Measurements from ENCODE around the gene SPATS2. TPM values are rescaled to one million over a fixed set of nuclear protein-coding genes. Genes with fewer than 3 reads are reported as not detected.
A peak's percentile ranks its signal among the peaks of the same experiment; 100 is the strongest.

SPATS2 gene
- total RNA-seq, 1 donor from 2014 or later = 16.2 TPM

- no peak overlapping the region for H3K4me3 Mint-ChIP-seq
- DNase-seq = no peak
- no peak overlapping the region for H3K27ac Mint-ChIP-seq
- intact Hi-C loops (cut with micrococcal nuclease) = loop anchor here (5.0 kb wide), 2 partner anchors 248 to 363 kb away; partner anchors contain the start of genes DHH and WNT1
- no peaks in the 10 kb centered on the region for H3K9me3 Mint-ChIP-seq
- peaks cover 29% of the 10 kb centered on the region for H3K4me1 Mint-ChIP-seq
- peaks cover 81% of the 10 kb centered on the region for H3K27me3 Mint-ChIP-seq
- H3K36me3 Mint-ChIP-seq (ENCODE audit: low read depth) = no peaks in the 10 kb centered on the region
Observed at GRCh38 chr12:49340095-49340870, 27.0 kb upstream of the SPATS2 start.

GRCh38 chr12:49340971-49341776 lies 26.1 kb upstream of the SPATS2 start:
- Mint-ChIP-seq H3K4me3 (no peak overlapping the region), H3K4me1 (peaks cover 30% of the 10 kb centered on the region), H3K36me3 (ENCODE audit: low read depth) (no peaks in the 10 kb centered on the region), H3K27ac (no peak overlapping the region), H3K9me3 (no peaks in the 10 kb centered on the region), H3K27me3 (peaks cover 82% of the 10 kb centered on the region)
- no peak for DNase-seq
- intact Hi-C loops (cut with micrococcal nuclease) = loop anchor here (5.0 kb wide), 2 partner anchors 249 to 364 kb away; partner anchors contain the start of genes DHH and WNT1

- H3K27ac Mint-ChIP-seq = no peak overlapping the region
- H3K36me3 Mint-ChIP-seq (ENCODE audit: low read depth) = no peaks in the 10 kb centered on the region
- peaks cover 36% of the 10 kb centered on the region for H3K4me1 Mint-ChIP-seq
- H3K4me3 Mint-ChIP-seq = no peak overlapping the region
- H3K9me3 Mint-ChIP-seq = no peaks in the 10 kb centered on the region
- no peak for DNase-seq
- intact Hi-C loops (cut with micrococcal nuclease) = loop anchor here (1.0 to 5.0 kb wide), 3 partner anchors 53 to 364 kb away; partner anchors contain the start of genes DHH and WNT1
- peaks cover 84% of the 10 kb centered on the region for H3K27me3 Mint-ChIP-seq
Observed at GRCh38 chr12:49341777-49342065, 25.5 kb upstream of the SPATS2 start.

DNA sequence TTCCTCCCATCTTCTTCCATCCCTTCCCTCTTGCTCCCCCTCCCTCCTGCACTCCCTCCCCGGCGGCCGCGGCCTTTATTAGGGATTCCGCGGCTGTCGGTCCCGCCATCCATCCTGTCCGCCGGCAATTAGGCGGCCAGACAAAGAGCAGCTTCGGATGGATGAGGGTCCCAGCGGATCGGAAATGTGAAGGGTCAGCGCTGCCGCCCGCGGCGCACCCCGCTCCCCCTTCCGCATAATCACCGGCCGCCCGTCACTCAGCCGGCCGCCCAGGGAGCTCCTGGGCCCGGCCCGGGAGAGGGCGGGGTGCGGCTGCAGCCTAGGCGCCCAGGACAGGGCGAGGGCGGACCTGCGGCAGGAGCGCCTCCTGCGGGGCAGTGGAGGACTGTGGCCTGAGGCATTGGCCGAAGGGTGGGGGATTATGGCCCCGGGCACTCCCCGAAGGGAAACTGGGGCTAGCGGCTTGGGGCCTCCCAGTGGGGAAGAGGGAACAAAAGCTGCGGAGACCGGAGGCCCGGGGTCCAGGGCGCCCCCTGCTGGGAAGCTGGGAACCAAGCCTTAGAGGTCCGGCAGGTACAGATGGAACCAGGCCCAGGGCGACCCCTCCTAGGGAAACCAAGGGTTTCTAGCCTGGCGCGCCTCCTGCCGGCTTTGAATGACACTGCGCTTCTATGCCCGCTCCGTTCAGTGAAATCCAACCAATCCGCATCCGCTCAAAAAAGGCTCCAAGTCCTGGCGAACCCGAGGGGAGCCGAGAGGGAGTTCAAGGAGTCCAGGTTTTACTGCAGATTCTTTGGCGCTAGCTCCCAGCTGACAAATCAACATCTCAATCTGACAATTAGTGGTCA lies 25.0 kb upstream of the SPATS2 start:
- H3K4me3 Mint-ChIP-seq = peak overlapping the region; percentile 68
- no peak overlapping the region for H3K27ac Mint-ChIP-seq
- H3K36me3 Mint-ChIP-seq (ENCODE audit: low read depth) = no peaks in the 10 kb centered on the region
- DNase-seq = peak; percentile 92
- H3K9me3 Mint-ChIP-seq = no peaks in the 10 kb centered on the region
- H3K27me3 Mint-ChIP-seq = peaks cover 84% of the 10 kb centered on the region
- H3K4me1 Mint-ChIP-seq = peaks cover 37% of the 10 kb centered on the region
- intact Hi-C loops (cut with micrococcal nuclease) = loop anchor here (1.0 to 5.0 kb wide), 3 partner anchors 54 to 365 kb away; partner anchors contain the start of genes DHH and WNT1

- intact Hi-C loops (cut with micrococcal nuclease) = loop anchor here (1.0 to 5.0 kb wide), 3 partner anchors 55 to 366 kb away; partner anchors contain the start of genes DHH and WNT1
- DNase-seq = no peak
- Mint-ChIP-seq H3K27me3 (peaks cover 82% of the 10 kb centered on the region), H3K4me3 (peak overlapping the region; percentile 68), H3K36me3 (ENCODE audit: low read depth) (no peaks in the 10 kb centered on the region), H3K4me1 (peaks cover 31% of the 10 kb centered on the region), H3K27ac (no peak overlapping the region), H3K9me3 (no peaks in the 10 kb centered on the region)
Observed at GRCh38 chr12:49342914-49343731, 24.1 kb upstream of the SPATS2 start.

DNA sequence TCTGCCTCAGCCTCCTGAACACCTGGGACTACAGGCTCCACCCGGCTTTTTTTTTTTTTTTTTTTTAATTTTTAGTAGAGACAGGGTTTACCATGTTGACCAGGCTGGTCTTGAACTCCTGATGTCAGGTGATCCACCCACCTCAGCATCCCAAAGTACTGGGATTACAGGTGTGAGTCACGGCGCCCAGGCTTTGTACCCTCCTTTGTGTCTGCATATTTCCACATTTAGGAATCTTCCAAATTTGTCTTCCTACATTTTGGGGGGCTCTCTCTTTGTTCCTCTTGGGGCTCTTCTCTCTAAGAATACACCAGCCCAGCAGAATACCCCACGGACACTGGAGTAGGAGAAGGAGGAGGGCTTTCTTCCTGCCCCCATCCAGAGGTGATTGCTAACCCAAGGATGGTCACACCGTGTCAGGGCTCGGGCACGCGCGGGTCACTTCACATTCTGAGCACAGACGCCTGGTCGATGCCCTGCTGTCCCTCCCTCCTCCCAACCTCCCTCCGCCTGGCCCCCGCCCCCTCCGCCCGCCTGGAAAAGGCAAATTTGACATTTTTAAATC lies 22.7 kb upstream of the SPATS2 start:
- Mint-ChIP-seq H3K9me3 (no peaks in the 10 kb centered on the region), H3K4me3 (no peak overlapping the region), H3K27ac (no peak overlapping the region), H3K36me3 (ENCODE audit: low read depth) (no peaks in the 10 kb centered on the region), H3K27me3 (peaks cover 80% of the 10 kb centered on the region), H3K4me1 (peaks cover 31% of the 10 kb centered on the region)
- DNase-seq = no peak
- intact Hi-C loops (cut with micrococcal nuclease) = loop anchor here (1.0 to 5.0 kb wide), 3 partner anchors 7 to 367 kb away; partner anchors contain the start of genes C1QL4, DHH and WNT1

DNA sequence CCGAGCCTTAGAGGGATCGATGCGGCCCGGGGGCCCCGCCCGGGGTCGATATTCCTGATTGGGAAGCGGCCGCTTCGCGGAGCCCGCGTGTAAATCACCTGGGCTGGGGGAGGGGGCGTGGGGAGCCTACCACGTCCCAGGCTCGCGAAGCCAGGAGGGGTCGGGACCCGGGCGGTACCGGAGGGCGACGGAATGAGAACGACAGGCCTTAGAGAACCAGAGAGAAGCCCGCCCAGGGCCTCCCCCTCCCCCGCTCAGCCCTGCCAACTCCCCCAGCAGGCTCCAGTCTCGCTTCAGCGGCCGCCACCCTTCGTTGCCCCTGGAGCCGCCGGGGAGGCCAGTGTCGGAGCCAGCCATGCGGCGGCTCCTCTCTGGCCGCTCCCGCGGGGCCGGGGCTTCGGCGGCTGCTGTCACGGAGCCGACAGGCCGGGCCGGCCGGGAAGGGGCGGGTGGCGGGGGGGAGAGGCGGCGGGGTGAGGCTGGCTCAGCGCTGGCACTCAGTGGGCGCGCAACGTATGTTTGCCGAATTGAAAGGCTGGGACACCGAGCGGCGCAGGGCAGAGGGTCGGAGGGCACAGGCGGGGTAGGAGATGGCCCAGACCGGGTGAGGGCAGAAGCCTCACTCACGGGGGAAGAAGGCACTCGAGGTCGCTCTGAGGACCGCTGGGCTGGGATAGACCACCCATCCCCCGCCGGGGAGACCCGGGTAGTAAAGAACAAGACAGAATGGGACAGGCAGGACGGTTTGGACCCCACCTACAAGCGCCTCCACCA lies 22.0 kb upstream of the SPATS2 start:
- peak; percentile 68 for DNase-seq
- intact Hi-C loops (cut with micrococcal nuclease) = loop anchor here (1.0 kb wide), 1 partner anchor 8 kb away; the partner anchor contains the start of gene C1QL4
- Mint-ChIP-seq H3K36me3 (ENCODE audit: low read depth) (no peaks in the 10 kb centered on the region), H3K9me3 (no peaks in the 10 kb centered on the region), H3K27ac (no peak overlapping the region), H3K4me1 (peaks cover 31% of the 10 kb centered on the region), H3K4me3 (peak overlapping the region; percentile 84), H3K27me3 (peaks cover 75% of the 10 kb centered on the region)

- DNase-seq = no peak
- Mint-ChIP-seq H3K36me3 (ENCODE audit: low read depth) (no peaks in the 10 kb centered on the region), H3K27ac (no peak overlapping the region), H3K9me3 (no peaks in the 10 kb centered on the region), H3K4me1 (peaks cover 31% of the 10 kb centered on the region), H3K4me3 (peak overlapping the region; percentile 84), H3K27me3 (peaks cover 71% of the 10 kb centered on the region)
- intact Hi-C loops (cut with micrococcal nuclease) = loop anchor here (1.0 kb wide), 1 partner anchor 9 kb away; the partner anchor contains the start of gene C1QL4
Observed at GRCh38 chr12:49345825-49346658, 21.2 kb upstream of the SPATS2 start.

DNA sequence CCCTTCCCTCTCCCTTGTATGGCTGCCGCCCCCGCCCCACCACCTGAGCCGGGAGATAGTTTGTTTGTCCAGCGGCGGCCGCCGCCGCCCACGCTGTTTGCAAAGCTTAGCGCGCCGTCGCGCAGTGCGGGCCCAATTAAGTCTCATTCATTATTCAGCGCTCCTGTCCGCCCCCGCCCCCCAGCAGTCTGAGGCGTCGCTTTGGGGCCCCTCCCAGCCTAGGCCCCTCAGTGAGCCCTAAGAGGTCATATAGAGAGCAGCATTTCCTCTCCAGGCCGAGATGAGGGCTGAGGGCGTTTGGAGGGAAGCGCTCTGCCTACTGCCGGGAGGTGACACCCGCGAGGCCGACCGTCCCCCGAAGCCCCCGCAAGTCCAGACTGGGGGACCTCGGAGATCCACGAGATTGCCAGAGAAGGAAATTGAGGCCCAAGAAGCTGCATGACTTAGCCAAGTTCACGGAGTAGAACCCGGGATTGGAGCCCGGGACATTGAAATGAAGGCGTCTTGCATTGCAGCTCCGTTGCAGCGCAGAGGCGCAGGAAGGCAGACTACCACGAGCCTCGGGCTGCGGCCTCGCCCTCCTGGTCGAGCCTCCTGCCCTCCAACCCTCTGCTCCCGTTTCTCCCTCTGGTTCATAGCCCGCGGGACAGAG lies 20.5 kb upstream of the SPATS2 start, which contains the start of gene DNAJC22:
Gene DNAJC22, plus strand, starts transcription at position 230 of the 652 bp plus-strand sequence. CDS start 1,985 bp downstream, outside the sequence.
- intact Hi-C loops (cut with micrococcal nuclease) = loop anchor here (1.0 kb wide), 1 partner anchor 58 kb away; no protein-coding TSS in a partner anchor
- peaks cover 67% of the 10 kb centered on the region for H3K27me3 Mint-ChIP-seq
- peak; percentile 80 for DNase-seq

DNA sequence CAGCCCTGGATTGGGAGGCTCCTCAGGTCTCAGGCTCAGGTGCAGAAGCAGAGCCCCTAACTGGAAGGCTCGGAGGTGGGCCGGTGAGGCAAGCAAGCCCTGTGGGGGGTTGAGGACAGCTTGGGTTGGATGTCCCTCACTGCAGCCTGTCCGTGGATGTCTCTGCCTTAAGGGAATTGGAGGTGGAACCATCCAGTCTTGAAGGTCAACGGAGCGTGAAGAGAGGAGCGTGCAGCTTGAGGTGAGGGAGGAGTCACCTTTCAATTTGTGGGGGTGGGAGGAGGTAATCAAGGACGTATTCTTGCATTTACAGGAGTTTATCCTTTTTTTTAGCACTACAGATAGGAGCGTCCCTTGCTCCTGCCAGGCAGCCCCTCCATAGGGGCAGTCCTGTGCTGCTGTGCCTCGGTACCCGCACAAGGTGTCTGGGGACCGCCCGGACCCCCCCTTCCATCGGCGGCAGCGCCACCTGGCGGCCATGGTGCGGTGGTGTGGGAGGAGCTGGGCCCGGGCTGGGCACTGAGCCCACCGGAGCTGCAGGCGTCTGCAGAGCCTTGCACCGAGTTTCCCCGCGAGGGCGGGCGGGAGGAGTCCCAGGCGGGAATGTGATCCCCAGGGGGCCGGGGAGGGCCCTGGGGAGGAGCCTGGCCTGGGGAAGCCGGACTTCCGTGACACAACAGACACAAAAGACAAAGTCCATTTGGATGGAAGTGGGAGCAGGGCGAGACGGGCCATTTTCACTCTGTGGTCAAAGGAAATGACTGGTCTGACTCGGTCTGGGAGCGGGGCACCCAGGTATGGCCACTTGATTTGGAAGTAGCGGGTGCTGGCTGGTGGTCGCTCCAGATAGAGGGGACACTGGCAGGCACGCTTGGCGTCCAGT lies 19.7 kb upstream of the SPATS2 start:
- Mint-ChIP-seq H3K27ac (peak overlapping the region; percentile 67), H3K27me3 (peaks cover 66% of the 10 kb centered on the region), H3K9me3 (no peaks in the 10 kb centered on the region), H3K36me3 (ENCODE audit: low read depth) (no peaks in the 10 kb centered on the region), H3K4me3 (peak overlapping the region; percentile 84), H3K4me1 (peaks cover 30% of the 10 kb centered on the region)
- DNase-seq = peak; percentile 94
- intact Hi-C loops (cut with micrococcal nuclease) = loop anchor here (1.0 kb wide), 1 partner anchor 59 kb away; no protein-coding TSS in a partner anchor

More for the DNA sequence above, 20.5 kb upstream of the SPATS2 start, which contains the start of gene DNAJC22:
- no peaks in the 10 kb centered on the region for H3K36me3 Mint-ChIP-seq (ENCODE audit: low read depth)
- peaks cover 31% of the 10 kb centered on the region for H3K4me1 Mint-ChIP-seq
- H3K27ac Mint-ChIP-seq = peak within 1 kb of the TSS; percentile 67
- no peaks in the 10 kb centered on the region for H3K9me3 Mint-ChIP-seq
- peak within 1 kb of the TSS; percentile 84 for H3K4me3 Mint-ChIP-seq

All from activated CD4-positive, alpha-beta T cell treated with anti-CD3 and anti-CD28 coated beads, Interleukin-2, amount 10 ng/mL, durations not matched to agents 24 days and 14 days (primary cell).